Ishikawa (cell line): Measurements from ENCODE around the gene CFTR.

Source experiments
- CEBPB ChIP-seq: IDR thresholded peaks from 2 replicates; pipeline ENCODE4 v1.6.1; 2012
- CREB1 ChIP-seq: IDR thresholded peaks from 2 replicates; pipeline ENCODE4 v1.6.1; 2012; ENCODE audit warnings: low read depth
- EP300 ChIP-seq: IDR thresholded peaks from 2 replicates; pipeline ENCODE4 v1.6.1; 2012; ENCODE audit warnings: borderline replicate concordance
- MAX ChIP-seq: IDR thresholded peaks from 2 replicates; pipeline ENCODE4 v1.6.1; 2012
- NFIC ChIP-seq: IDR thresholded peaks from 2 replicates; pipeline ENCODE4 v1.6.1; 2012
- RAD21 ChIP-seq: IDR thresholded peaks from 2 replicates; pipeline ENCODE4 v1.6.1; 2012; ENCODE audit warnings: low read depth
- REST ChIP-seq: IDR thresholded peaks from 2 replicates; pipeline ENCODE4 v1.6.1; 2012; ENCODE audit warnings: low read depth, mild to moderate bottlenecking
- TAF1 ChIP-seq: IDR thresholded peaks from 2 replicates; pipeline ENCODE4 v1.6.1; 2012; ENCODE audit warnings: low read depth, mild to moderate bottlenecking
- YY1 ChIP-seq: IDR thresholded peaks from 2 replicates; pipeline ENCODE4 v1.6.1; 2012; ENCODE audit warnings: low read depth

GRCh38 chr7:117621075-117621618 lies 141.3 kb downstream of the CFTR start:
- TF ChIP-seq MAX (no peak), CEBPB (no peak), TAF1 (no peak), EP300 (no peak), RAD21 (no peak), NFIC (no peak), YY1 (no peak), REST (no peak), CREB1 (no peak)
